ENCODE data around the gene MEIKIN. TPM values are rescaled to one million over a fixed set of nuclear protein-coding genes. Genes with fewer than 3 reads are reported as not detected.

The MEIKIN gene
- total RNA-seq, 1 experiment from 2014 or later = not detected

- POLR2A ChIA-PET = no interaction called here
- DNase-seq (ENCODE audit: low read depth, low spot score) (no peak), ATAC-seq (peak; percentile 63)
- H3K27me3 ChIP-seq (ENCODE audit: control insufficient read depth, insufficient read depth, low read length) = no peaks in the 10 kb centered on the region
- in situ Hi-C loops (cut with HindIII; ENCODE audit: low pct_unique_long_range_greater_than_20kb, low sequenced_read_pairs) (no loop called here), intact Hi-C loops (cut with micrococcal nuclease; ENCODE audit: unreplicated experiment) (no loop called here)
- no peaks in the 10 kb centered on the region for H3K9me3 ChIP-seq (ENCODE audit: control insufficient read depth, insufficient read depth, low read depth, low read length)
- TF ChIP-seq REST (IDR thresholded peaks at IDR 0.05; ENCODE audit: insufficient read depth in 1 of 2, low read depth in 2 of 2, low read length in 1 of 2) (no peak), CTCF (IDR thresholded peaks at IDR 0.05) (no peak), SIN3A (IDR thresholded peaks at IDR 0.05; ENCODE audit: borderline replicate concordance, insufficient read depth, low read depth, low read length) (no peak), POLR2AphosphoS5 (IDR thresholded peaks at IDR 0.05; ENCODE audit: low read depth, low read length) (no peak), TCF7L2 (IDR thresholded peaks at IDR 0.05; ENCODE audit: low read depth, low read length) (no peak)
- no TSS peak for BruUV-seq (replicated peaks)
- H3K27ac ChIP-seq (ENCODE audit: low read length) = no peak overlapping the region
- CTCF ChIA-PET = no interaction called here
- H3K4me3 ChIP-seq (ENCODE audit: low read depth in 2 of 2, low read length in 2 of 2) = no peak overlapping the region
- H3K36me3 ChIP-seq (ENCODE audit: control insufficient read depth, insufficient read depth, low read length) = no peaks in the 10 kb centered on the region
- peaks cover 13% of the 10 kb centered on the region for H3K4me1 ChIP-seq (ENCODE audit: control insufficient read depth, insufficient read depth, low read length)
Observed at GRCh38 chr5:131786900-131787692, 158.4 kb downstream of the MEIKIN start.

- ATAC-seq (no peak), DNase-seq (ENCODE audit: low read depth, low spot score) (no peak)
- H3K4me1 ChIP-seq (ENCODE audit: control insufficient read depth, insufficient read depth, low read length) = peaks cover 13% of the 10 kb centered on the region
- BruUV-seq (replicated peaks) = no TSS peak
- H3K36me3 ChIP-seq (ENCODE audit: control insufficient read depth, insufficient read depth, low read length) = no peaks in the 10 kb centered on the region
- H3K27me3 ChIP-seq (ENCODE audit: control insufficient read depth, insufficient read depth, low read length) = no peaks in the 10 kb centered on the region
- intact Hi-C loops (cut with micrococcal nuclease; ENCODE audit: unreplicated experiment) (no loop called here), in situ Hi-C loops (cut with HindIII; ENCODE audit: low pct_unique_long_range_greater_than_20kb, low sequenced_read_pairs) (no loop called here)
- no peak overlapping the region for H3K4me3 ChIP-seq (ENCODE audit: low read depth in 2 of 2, low read length in 2 of 2)
- ChIA-PET POLR2A (no interaction called here), CTCF (no interaction called here)
- TF ChIP-seq TCF7L2 (IDR thresholded peaks at IDR 0.05; ENCODE audit: low read depth, low read length) = no peak
- TF ChIP-seq SIN3A (IDR thresholded peaks at IDR 0.05; ENCODE audit: borderline replicate concordance, insufficient read depth, low read depth, low read length) = no peak
- no peak for TF ChIP-seq CTCF (IDR thresholded peaks at IDR 0.05)
- no peak for TF ChIP-seq POLR2AphosphoS5 (IDR thresholded peaks at IDR 0.05; ENCODE audit: low read depth, low read length)
- no peak for TF ChIP-seq REST (IDR thresholded peaks at IDR 0.05; ENCODE audit: insufficient read depth in 1 of 2, low read depth in 2 of 2, low read length in 1 of 2)
- no peaks in the 10 kb centered on the region for H3K9me3 ChIP-seq (ENCODE audit: control insufficient read depth, insufficient read depth, low read depth, low read length)
- no peak overlapping the region for H3K27ac ChIP-seq (ENCODE audit: low read length)
Observed at GRCh38 chr5:131786036-131786435, 159.4 kb downstream of the MEIKIN start.

Data from Panc1 (cell line).